ENCODE results near the gene TCP1. TPM values are rescaled to one million over a fixed set of nuclear protein-coding genes. Genes with fewer than 3 reads are reported as not detected.
"Not testable (repeated sequence)": the region's sequence is repeated elsewhere in the genome, so short reads cannot be mapped to it uniquely, and the experiment has no call there.

The TCP1 gene
- total RNA-seq, 1 donor from 2014 or later: 112 TPM

DNA sequence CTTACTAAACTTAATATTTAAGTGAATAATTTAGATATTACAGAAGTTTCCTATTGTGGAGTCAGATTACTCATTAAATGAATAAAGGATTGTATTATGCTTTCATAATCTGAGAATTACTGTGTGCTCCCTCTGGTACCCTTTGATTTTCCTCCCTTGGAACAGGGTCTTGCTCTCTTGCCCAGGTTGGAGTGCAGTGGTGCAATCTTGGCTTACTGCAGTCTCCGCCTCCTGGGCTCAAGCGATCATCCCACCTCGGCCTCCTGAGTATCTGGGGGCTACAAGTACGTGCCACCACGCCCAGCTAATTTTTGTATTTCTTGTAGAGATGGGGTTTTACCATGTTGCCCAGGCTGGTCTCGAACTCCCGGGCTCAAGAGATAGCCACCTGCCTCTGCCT lies 52.5 kb downstream of the TCP1 start:
- Histone ChIP-seq H3K4me1 (peaks cover 47% of the 10 kb centered on the region), H3K36me3 (peaks cover 50% of the 10 kb centered on the region), H3K4me3 (no peak overlapping the region), H3K27me3 (ENCODE audit: low read depth) (no peaks in the 10 kb centered on the region), H3K27ac (no peak overlapping the region), H3K9me3 (no peaks in the 10 kb centered on the region)
- intact Hi-C loops (cut with DNase I): no loop called here
- no peak for ATAC-seq
- no peak for DNase-seq
- TF ChIP-seq, protein P1, sequence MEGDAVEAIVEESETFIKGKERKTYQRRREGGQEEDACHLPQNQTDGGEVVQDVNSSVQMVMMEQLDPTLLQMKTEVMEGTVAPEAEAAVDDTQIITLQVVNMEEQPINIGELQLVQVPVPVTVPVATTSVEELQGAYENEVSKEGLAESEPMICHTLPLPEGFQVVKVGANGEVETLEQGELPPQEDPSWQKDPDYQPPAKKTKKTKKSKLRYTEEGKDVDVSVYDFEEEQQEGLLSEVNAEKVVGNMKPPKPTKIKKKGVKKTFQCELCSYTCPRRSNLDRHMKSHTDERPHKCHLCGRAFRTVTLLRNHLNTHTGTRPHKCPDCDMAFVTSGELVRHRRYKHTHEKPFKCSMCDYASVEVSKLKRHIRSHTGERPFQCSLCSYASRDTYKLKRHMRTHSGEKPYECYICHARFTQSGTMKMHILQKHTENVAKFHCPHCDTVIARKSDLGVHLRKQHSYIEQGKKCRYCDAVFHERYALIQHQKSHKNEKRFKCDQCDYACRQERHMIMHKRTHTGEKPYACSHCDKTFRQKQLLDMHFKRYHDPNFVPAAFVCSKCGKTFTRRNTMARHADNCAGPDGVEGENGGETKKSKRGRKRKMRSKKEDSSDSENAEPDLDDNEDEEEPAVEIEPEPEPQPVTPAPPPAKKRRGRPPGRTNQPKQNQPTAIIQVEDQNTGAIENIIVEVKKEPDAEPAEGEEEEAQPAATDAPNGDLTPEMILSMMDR (IDR thresholded peaks at IDR 0.05): no peak

GRCh38 chr6:159733395-159733794 lies 56.0 kb downstream of the TCP1 start:
- H3K9me3 ChIP-seq; H3K4me3 ChIP-seq; DNase-seq; intact Hi-C loops (cut with DNase I); H3K27ac ChIP-seq; ATAC-seq; H3K27me3 ChIP-seq (ENCODE audit: low read depth): not testable (repeated sequence)
- Histone ChIP-seq H3K36me3 (peaks cover 17% of the 10 kb centered on the region), H3K4me1 (peaks cover 75% of the 10 kb centered on the region)

GRCh38 chr6:159732550-159732949 lies 56.9 kb downstream of the TCP1 start:
- DNase-seq; H3K27ac ChIP-seq; ATAC-seq; intact Hi-C loops (cut with DNase I); H3K36me3 ChIP-seq; H3K9me3 ChIP-seq; H3K27me3 ChIP-seq (ENCODE audit: low read depth); H3K4me3 ChIP-seq: not testable (repeated sequence)
- peaks cover 72% of the 10 kb centered on the region for H3K4me1 ChIP-seq

DNA sequence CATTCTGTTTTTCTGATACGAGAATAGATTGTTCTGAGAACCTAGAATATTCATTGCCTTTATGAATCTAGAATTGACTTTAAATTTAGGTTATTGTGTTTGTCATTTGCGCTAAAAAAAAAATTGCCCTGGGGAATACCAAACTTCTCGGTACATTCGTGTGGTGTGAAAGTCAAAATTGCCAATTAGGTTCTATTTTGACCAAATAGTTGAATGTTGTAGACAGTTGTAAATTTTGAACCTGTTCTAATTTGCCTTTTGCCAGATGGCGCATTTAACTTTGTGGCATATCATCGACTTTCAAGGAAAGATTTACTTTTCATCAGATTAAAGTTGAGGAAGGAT lies 59.1 kb downstream of the TCP1 start:
- no peak for ATAC-seq
- no peak overlapping the region for H3K27ac ChIP-seq

DNA sequence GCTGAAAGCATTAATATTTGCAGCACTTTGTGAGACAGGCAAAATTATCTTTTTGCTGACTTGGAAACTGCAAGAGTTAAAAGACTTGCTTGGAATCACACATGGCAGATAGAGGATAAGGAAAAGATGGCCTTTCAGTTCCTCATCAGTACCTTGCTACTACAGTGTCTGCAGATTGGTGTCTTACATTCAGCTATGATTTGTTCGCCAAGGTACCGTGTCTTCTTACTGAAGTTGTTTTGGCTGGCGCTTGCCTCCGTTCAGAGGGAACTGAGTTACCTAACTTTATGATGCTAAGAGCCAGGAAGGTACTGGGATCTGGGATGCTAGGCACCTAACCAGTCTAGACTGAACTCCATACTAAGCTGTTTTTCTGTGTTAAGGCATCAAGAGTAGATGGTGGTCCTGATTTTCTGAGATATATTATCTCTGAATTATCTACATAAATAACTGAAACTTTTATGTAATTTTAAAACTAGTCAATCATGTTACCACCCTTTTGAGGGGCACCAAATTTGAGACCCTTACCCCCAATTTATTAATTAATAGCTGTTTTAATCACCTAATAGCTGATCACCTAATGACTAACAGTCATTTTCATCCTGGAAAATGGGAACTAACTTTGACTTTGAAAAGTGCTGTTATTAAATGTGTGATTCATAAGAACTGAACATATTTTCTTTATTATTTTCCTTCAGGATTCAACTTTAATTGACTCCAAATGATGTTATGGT lies 59.6 kb downstream of the TCP1 start:
- H3K27ac ChIP-seq: no peak overlapping the region
- intact Hi-C loops (cut with DNase I): no loop called here
- H3K27me3 ChIP-seq (ENCODE audit: low read depth): no peaks in the 10 kb centered on the region
- ATAC-seq: no peak
- no peaks in the 10 kb centered on the region for H3K9me3 ChIP-seq
- TF ChIP-seq, protein P1 (IDR thresholded peaks at IDR 0.05): no peak
- H3K4me3 ChIP-seq: peak overlapping the region; percentile 85
- H3K36me3 ChIP-seq: no peaks in the 10 kb centered on the region
- peaks cover 75% of the 10 kb centered on the region for H3K4me1 ChIP-seq
- DNase-seq: no peak

More for the DNA sequence above, 59.1 kb downstream of the TCP1 start:
- Histone ChIP-seq H3K27me3 (ENCODE audit: low read depth) (no peaks in the 10 kb centered on the region), H3K36me3 (no peaks in the 10 kb centered on the region), H3K4me1 (peaks cover 76% of the 10 kb centered on the region), H3K4me3 (no peak overlapping the region), H3K9me3 (no peaks in the 10 kb centered on the region)
- TF ChIP-seq, protein P1 (IDR thresholded peaks at IDR 0.05): no peak
- no peak for DNase-seq
- intact Hi-C loops (cut with DNase I): no loop called here

DNA sequence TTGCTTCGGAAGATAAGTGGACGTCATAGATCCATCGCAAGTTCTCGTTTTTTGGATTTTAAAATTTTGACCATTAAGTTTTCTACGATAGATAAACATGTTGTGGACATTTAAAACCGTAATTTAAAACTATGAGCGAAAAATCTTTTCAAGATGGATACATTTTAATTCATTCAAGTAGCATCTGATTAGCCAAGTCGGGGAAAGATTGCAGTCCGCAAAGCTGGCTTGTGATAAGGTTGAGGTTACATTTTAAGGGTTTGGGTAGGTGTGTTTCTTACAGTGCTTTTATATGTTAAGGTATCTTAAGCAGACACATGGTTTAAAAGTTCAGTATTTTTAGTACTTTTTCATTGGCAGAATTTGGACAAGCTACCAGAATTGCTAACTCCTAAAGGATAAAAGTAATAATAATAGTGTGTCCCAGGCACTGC lies 60.9 kb downstream of the TCP1 start:
- DNase-seq (no peak), ATAC-seq (no peak)
- H3K4me3 ChIP-seq: peak overlapping the region; percentile 85
- H3K9me3 ChIP-seq: no peaks in the 10 kb centered on the region
- intact Hi-C loops (cut with DNase I): no loop called here
- peaks cover 63% of the 10 kb centered on the region for H3K4me1 ChIP-seq
- H3K36me3 ChIP-seq: no peaks in the 10 kb centered on the region
- TF ChIP-seq, protein P1 (IDR thresholded peaks at IDR 0.05): no peak
- H3K27ac ChIP-seq: peak overlapping the region; percentile 98
- H3K27me3 ChIP-seq (ENCODE audit: low read depth): no peaks in the 10 kb centered on the region

Other genes with a start within 250 kb of the TCP1 start
- gene SOD2, start 96.4 kb downstream of the TCP1 start, total RNA-seq: 352 TPM
- 78.4 TPM for gene WTAP, start 62.1 kb downstream of the TCP1 start, total RNA-seq
- 42.4 TPM for gene ACAT2, start 27.6 kb downstream of the TCP1 start, total RNA-seq
- gene MRPL18, start 865 bp upstream of the TCP1 start, total RNA-seq: 47.8 TPM
- gene PNLDC1, start 10.7 kb upstream of the TCP1 start, total RNA-seq: 0.27 TPM
- not detected for gene MAS1, start 101.4 kb upstream of the TCP1 start, total RNA-seq
- gene IGF2R, start 179.5 kb upstream of the TCP1 start, total RNA-seq: 156 TPM

Data from lower lobe of right lung (tissue), 2 donors.